Osteoblast (primary cell): ENCODE data around the gene DCAF6. TPM values are rescaled to one million over a fixed set of nuclear protein-coding genes. Genes with fewer than 3 reads are reported as not detected.
A peak's percentile ranks its signal among the peaks of the same experiment; 100 is the strongest.

Experiments used
- DNase-seq: peaks from one replicate; pipeline ENCODE4 v3.0.0; 2011; ENCODE audit warnings: low spot score, mixed read lengths; ENCODE audit not compliant: insufficient read length; ENCODE audit errors: missing footprints
- H2AFZ ChIP-seq: 2 replicates; pipeline ENCODE4 v1.6.0; 2011; ENCODE audit warnings: mild to moderate bottlenecking, low read length
- H3K27ac ChIP-seq: 2 replicates; pipeline ENCODE4 v1.5.1; 2011; ENCODE audit warnings: mild to moderate bottlenecking, low read depth, low read length, moderate library complexity
- H3K27me3 ChIP-seq: 2 replicates; pipeline ENCODE4 v1.6.0; 2012; ENCODE audit warnings: mild to moderate bottlenecking, control low read depth, inconsistent platforms, low read length, moderate library complexity; ENCODE audit not compliant: insufficient read depth
- H3K36me3 ChIP-seq: 2 replicates; pipeline ENCODE4 v1.5.1; 2011; ENCODE audit warnings: mild to moderate bottlenecking, low read length, control low read depth, moderate library complexity; ENCODE audit not compliant: insufficient read depth
- H3K4me1 ChIP-seq: 2 replicates; pipeline ENCODE4 v1.5.1; 2011; ENCODE audit warnings: mild to moderate bottlenecking, low read length, control low read depth, moderate library complexity; ENCODE audit not compliant: insufficient read depth
- H3K4me2 ChIP-seq: 2 replicates; pipeline ENCODE4 v1.6.0; 2011; ENCODE audit warnings: mild to moderate bottlenecking, low read length; ENCODE audit not compliant: insufficient read depth
- H3K4me3 ChIP-seq: fragments of 200-600 bp; sonication (generic); 3 replicates; pipeline ENCODE4 v1.5.1; 2012; ENCODE audit warnings: mild to moderate bottlenecking, low read length, inconsistent platforms; ENCODE audit not compliant: insufficient read depth
- H3K79me2 ChIP-seq: 2 replicates; pipeline ENCODE4 v1.6.0; 2012; ENCODE audit warnings: mild to moderate bottlenecking, low read length, control low read depth, inconsistent platforms; ENCODE audit not compliant: insufficient read depth
- H3K9me3 ChIP-seq: 2 replicates; pipeline ENCODE4 v1.5.1; 2011; ENCODE audit warnings: low read depth, low read length, control low read depth
- H4K20me1 ChIP-seq: 2 replicates; pipeline ENCODE4 v1.6.0; 2012; ENCODE audit warnings: mild to moderate bottlenecking, low read length, control low read depth; ENCODE audit not compliant: insufficient read depth
- CTCF ChIP-seq: IDR thresholded peaks from 2 replicates; pipeline ENCODE4 v1.5.1; 2011; ENCODE audit warnings: mild to moderate bottlenecking, low read depth, low read length, moderate library complexity; ENCODE audit errors: extremely low read depth
- total RNA-seq: library from RNA; depleted of rRNA; stranded (reverse); fragments of >200 nt; gene quantifications from 2 replicates; pipeline ENCODE4 v1.2.3, GENCODE V29; 2012

The DCAF6 gene
- total RNA-seq, 1 donor: 91.6 TPM

GRCh38 chr1:168106274-168106673, 169.8 kb downstream of the DCAF6 start:
- TF ChIP-seq CTCF: no peak
- no peaks in the 10 kb centered on the region for H3K79me2 ChIP-seq
- no peaks in the 10 kb centered on the region for H3K9me3 ChIP-seq
- no peaks in the 10 kb centered on the region for H3K27me3 ChIP-seq
- H3K4me2 ChIP-seq: no peak overlapping the region
- no peak overlapping the region for H3K27ac ChIP-seq
- H2AFZ ChIP-seq: no peak overlapping the region
- H3K4me3 ChIP-seq: no peak overlapping the region
- H3K36me3 ChIP-seq: peaks cover 7% of the 10 kb centered on the region
- DNase-seq: no peak
- H3K4me1 ChIP-seq: no peaks in the 10 kb centered on the region
- H4K20me1 ChIP-seq: no peaks in the 10 kb centered on the region

GRCh38 chr1:168110896-168111545, 174.5 kb downstream of the DCAF6 start:
- no peak for DNase-seq
- Histone ChIP-seq H3K36me3 (no peaks in the 10 kb centered on the region), H3K4me3 (no peak overlapping the region), H3K79me2 (no peaks in the 10 kb centered on the region), H3K4me1 (peaks cover 8% of the 10 kb centered on the region), H3K27me3 (no peaks in the 10 kb centered on the region), H3K4me2 (peak overlapping the region; percentile 36), H4K20me1 (no peaks in the 10 kb centered on the region), H2AFZ (peak overlapping the region; percentile 84), H3K9me3 (no peaks in the 10 kb centered on the region), H3K27ac (peak overlapping the region; percentile 37)
- no peak for TF ChIP-seq CTCF

- no peaks in the 10 kb centered on the region for H4K20me1 ChIP-seq
- peaks cover 8% of the 10 kb centered on the region for H3K4me1 ChIP-seq
- peak overlapping the region; percentile 12 for H3K4me2 ChIP-seq
- H3K4me3 ChIP-seq: no peak overlapping the region
- H3K79me2 ChIP-seq: no peaks in the 10 kb centered on the region
- no peaks in the 10 kb centered on the region for H3K27me3 ChIP-seq
- H3K36me3 ChIP-seq: no peaks in the 10 kb centered on the region
- H3K9me3 ChIP-seq: no peaks in the 10 kb centered on the region
- TF ChIP-seq CTCF: no peak
- peak overlapping the region; percentile 51 for H2AFZ ChIP-seq
- no peak overlapping the region for H3K27ac ChIP-seq
- DNase-seq: peak; percentile 87
Measured at GRCh38 chr1:168112673-168113305, 176.3 kb downstream of the DCAF6 start.

- no peak for TF ChIP-seq CTCF
- Histone ChIP-seq H3K27me3 (no peaks in the 10 kb centered on the region), H3K27ac (no peak overlapping the region), H3K4me2 (no peak overlapping the region), H3K36me3 (no peaks in the 10 kb centered on the region), H3K79me2 (no peaks in the 10 kb centered on the region), H4K20me1 (no peaks in the 10 kb centered on the region), H3K4me3 (no peak overlapping the region), H3K9me3 (no peaks in the 10 kb centered on the region), H2AFZ (peak overlapping the region; percentile 47), H3K4me1 (peaks cover 8% of the 10 kb centered on the region)
- DNase-seq: no peak
Measured at GRCh38 chr1:168114845-168115244, 178.4 kb downstream of the DCAF6 start.
